Eye (tissue), 1 donor: Measurements from ENCODE around the gene SYCP2.
A peak's percentile ranks its signal among the peaks of the same experiment; 100 is the strongest.

Source experiments
- DNase-seq: peaks from one replicate; pipeline ENCODE4 v3.0.0-alpha.2; 2015

SYCP2 gene

GRCh38 chr20:59944726-59945125, 11.3 kb upstream of the SYCP2 start:
- DNase-seq = no peak

GRCh38 chr20:59942245-59942644, 8.8 kb upstream of the SYCP2 start:
- no peak for DNase-seq

- no peak for DNase-seq
Measured at GRCh38 chr20:59940956-59941294, 7.5 kb upstream of the SYCP2 start.

GRCh38 chr20:59940129-59940955, 6.9 kb upstream of the SYCP2 start, which contains the start of the genes FAM217B and PPP1R3D:
Gene FAM217B, plus strand, starts transcription at chr20:59940389. Its CDS starts 3,555 bp downstream, at chr20:59943944.
Gene PPP1R3D, minus strand, starts transcription at chr20:59940305. Its CDS starts 374 bp downstream, at chr20:59939931.
- peak; percentile 97 for DNase-seq

- no peak for DNase-seq
Measured at GRCh38 chr20:59939879-59940128, 6.4 kb upstream of the SYCP2 start.

DNA sequence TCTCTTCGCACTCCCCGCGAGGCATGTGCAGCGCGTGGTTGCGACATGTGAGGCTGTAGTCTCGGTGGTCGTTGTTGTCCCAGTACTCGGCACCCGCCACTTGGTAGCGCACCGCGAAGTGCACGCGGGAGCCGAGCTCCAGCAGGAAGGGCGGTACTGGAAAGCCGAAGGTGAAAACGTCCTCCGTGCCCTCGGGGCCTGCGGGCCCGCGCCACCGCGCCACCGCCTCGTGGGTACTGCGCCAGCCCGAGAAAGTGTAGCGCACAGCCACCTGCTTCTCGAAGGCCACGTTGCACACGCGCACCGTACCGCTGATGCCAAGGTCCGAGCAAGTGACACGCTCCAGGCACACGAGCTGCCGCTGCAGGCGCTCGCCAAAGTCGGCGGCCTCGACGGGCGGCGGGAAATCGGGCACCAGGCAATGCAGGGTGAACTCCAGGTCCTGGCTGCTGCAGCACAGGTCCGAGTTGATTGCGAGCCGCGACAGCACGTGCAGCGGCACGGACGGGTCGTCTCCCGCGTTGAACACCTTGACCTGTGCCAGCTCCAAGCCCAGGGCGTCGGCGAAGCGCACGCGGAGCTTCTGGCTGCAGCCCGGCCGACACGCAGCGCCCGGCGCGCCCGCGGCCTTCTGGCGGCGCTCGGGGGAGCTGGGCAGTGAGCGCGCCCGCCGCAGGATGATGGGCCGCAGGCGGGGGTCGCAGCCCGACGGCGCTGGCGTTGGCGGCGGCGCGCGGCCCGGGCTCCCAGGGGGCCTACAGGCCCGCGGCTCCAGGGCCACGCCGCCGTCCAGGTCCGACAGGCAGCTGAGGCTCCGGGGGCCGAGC, 5.8 kb upstream of the SYCP2 start:
- no peak for DNase-seq

- DNase-seq = no peak
Measured at GRCh38 chr20:59938696-59939051, 5.2 kb upstream of the SYCP2 start.

DNA sequence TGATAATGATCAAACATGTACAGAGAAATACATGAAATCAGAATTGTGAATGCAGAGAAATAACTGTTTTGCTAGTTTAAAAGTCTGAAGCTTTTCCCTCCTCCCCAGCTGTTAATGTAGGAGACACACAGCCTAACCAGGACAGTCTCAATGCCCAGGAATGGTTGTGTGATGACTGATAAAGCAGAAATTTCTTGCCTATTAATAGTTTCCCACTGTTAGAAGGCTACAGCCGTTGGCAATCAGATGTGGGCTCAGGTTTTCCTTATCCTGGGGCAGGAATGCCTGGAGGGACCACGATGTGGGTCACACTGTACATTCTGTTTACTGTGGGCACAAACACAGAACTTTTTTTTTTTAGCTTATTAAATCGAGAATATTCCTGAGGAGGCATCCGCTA, 4.8 kb upstream of the SYCP2 start:
- DNase-seq = no peak

DNA sequence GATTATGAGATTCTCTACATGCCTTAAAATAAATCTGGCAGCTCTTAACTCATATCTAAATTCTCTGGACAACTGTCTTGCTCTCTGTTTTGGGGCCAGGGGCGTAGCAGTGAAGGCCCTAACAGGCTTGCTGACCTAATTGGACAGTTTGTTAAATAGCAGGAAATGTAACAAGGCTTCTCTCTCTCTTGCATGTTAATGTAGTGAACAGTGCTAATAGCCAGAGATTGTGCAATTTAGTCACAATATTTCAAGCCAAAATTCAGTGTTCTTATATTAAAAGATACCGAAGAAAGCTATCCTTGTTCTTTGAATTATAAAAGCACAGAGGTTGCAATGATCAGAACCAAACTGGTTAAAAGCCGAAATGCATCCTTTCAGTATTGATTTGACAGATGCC, 3.7 kb upstream of the SYCP2 start:
- DNase-seq = no peak

DNA sequence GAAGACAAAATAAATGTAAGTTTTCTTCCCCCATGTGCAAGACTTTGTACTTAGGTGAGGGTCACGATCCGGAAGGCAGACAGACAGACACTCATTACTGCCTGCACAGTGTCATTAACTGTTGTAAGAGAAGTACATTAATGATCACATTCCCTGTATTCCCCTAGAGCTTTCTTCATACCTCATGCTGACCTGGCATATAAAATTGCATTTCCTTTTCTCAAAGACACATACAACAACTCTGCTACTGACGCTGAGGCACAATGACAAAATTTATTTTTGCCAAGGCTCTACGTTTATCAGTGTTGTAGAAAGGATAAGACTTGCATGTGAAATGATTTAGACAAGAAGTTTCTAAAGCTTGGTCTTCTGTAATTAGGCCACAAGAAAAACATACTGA, 3.0 kb upstream of the SYCP2 start:
- DNase-seq = no peak

- no peak for DNase-seq
Measured at GRCh38 chr20:59935457-59936185, 2.2 kb upstream of the SYCP2 start.

DNA sequence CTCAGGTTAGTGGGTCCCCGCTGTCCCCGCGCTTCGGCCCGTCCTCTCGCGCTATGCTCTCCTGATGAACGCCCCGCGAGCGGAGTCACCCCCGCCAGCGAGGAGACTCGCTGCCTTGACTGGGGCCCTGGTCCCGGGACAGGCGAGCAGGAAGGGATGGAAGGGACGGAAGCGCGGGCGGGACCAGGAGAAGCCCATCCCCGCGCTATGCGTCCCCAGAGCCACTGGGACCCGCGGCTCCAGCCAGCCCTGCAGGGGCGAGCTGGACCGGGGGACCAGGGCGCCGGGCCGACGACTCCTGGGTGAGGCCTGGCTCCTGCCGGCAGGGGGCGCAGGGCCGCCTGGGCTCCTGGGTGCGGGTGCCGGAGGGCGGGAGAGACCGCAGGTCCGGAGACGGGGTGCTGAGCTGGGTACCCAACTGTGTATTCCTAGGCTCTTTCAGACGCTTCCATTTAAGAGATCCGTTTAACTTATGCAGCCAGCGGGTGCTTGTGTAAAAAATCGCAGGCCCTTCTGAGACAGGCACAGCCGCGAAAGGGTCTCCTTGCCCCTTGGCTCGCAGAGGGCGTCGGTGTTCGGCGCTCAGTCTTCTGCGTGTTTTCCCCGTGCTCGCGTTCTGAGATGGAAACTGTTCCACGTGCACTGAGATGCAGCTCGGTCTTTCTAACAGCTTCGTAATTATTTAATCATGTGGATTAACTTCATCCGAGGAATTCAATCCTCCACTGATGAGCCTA, 580 bp upstream of the SYCP2 start:
- DNase-seq = peak; percentile 92

DNA sequence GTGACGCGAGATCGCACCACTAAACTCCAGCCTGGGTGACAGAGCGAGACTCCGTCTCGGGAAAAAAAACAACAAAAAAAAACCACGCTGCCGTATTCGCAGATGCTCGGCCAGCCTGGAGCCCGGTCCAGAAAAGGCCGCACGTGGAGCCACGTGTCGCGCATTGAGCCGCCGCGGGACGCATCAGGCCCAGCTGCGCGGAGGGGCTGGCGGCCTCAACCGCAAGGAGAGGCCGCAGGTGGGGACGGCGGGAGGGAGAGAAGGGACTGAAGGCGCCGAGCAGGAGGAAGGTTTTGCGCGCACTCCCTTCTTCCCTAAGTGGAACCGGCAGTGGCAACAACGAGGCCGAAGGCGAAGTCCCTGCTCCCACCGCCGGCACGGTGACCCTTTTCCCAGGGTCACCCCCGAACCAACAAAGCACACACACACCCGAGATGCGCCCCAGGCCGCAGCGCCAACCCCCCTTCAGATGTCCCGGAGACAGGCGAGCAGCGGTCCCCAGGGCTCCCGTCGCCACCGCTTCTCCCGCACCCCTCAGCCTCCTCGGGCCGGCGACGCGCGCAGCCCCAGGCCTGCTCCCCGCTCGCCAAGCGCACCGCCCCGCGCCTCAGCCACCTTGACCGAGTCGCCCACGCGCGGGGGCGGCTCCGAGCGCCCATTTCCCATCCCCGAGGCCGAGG, 681 bp downstream of the SYCP2 start:
- DNase-seq = no peak

DNA sequence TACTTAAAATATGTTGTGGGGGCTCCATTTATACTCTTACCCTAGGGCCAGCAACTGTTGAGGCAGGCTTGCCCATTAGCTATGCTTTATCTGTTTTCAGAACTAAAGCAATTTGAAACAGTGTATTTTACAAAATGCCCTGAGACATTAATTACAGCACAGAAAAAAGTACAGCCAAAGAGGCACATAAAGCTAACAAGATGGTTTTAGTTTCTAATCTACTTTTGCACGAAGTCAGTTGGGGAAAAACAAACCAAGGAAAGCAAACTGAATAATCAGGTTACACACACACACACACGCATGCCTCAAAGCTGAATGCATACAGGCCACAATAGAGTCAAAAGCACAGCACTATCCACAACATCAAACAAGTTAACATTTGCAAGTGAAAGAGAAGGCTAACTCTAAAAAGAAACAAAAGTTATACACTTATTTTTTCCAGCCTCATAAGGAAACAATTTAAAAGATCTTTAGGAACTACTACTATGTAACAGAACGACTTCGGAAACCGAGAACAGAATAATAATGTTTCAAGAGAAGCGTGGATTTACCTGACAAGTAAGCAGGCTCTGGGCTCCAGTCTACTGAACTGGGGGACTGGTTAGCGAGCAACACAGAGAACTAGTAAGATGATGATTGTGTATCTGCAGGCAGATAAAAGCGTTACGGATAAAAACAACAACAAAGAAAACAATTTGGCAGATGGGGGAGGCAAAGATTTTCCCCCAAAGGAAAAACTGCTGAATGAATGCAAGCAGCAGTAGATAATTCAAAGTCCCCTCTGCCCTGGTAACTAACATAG, 1.7 kb downstream of the SYCP2 start:
- no peak for DNase-seq

- DNase-seq = peak; percentile 58
Measured at GRCh38 chr20:59925899-59926298, 7.5 kb downstream of the SYCP2 start.

GRCh38 chr20:59925359-59925758, 8.1 kb downstream of the SYCP2 start:
- DNase-seq = no peak

DNA sequence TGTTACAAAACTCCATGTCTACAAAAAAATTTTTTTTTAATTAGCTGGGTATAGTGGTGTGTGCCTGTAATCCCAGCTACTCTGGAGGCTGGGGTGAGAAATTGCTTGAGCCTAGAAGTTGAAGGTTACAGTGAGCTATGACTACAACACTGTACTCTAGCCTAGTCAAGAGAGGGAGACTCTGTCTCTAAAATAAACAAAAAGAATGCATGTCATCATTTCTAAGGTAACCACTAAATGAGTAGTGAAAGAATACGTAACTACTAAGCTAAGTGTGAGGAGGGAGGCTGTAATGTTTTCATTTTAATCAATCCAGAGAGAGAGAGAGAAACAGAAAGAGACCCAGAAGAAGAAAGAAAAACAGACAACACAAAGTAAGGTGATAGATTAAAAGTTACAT, 9.9 kb downstream of the SYCP2 start:
- no peak for DNase-seq

DNA sequence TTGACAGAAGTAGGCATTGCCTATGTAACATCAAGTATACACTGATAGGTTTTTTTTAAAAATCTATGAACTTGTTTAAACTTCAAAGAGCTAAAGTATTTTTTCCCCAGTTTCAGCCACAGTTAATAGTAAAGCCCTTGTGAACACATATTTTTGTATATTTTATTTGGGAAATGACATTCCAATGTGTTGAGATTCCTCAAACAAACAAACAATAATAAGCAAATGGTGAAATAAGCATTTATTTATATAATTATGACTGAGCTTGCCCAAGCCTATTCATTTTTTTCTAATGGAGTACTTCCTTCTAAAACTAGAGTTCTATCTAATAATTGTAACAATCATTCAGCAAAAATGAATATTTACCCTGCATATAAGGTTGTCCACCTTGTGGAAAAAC, 12.5 kb downstream of the SYCP2 start:
- no peak for DNase-seq

GRCh38 chr20:59912609-59913008, 20.8 kb downstream of the SYCP2 start:
- DNase-seq = no peak

GRCh38 chr20:59911041-59911440, 22.4 kb downstream of the SYCP2 start:
- DNase-seq = no peak

- DNase-seq = no peak
Measured at GRCh38 chr20:59908855-59909254, 24.6 kb downstream of the SYCP2 start.

DNA sequence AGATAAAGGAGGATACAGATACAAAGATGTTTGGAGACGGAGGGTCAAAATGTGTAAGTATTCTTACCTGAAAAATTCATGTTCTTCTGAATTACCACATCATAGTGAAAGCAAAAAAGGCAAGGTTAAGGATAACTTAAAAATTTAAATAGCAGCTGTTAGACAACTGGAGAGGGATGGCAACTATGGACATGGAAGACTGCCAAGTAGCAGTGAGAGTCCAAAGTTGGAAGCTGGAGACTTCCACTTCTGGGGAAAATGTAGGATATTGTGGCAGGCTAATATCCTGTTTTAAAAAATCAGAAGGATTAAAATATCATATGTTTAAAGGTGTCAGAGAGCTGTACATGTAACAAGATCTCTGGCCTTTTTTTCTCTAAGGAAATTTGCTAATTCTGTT, 29.8 kb downstream of the SYCP2 start:
- DNase-seq = no peak
